Prostate gland (tissue), 2 donors: ENCODE data around the gene VRK1. TPM values are rescaled to one million over a fixed set of nuclear protein-coding genes. Genes with fewer than 3 reads are reported as not detected.
A peak's percentile ranks its signal among the peaks of the same experiment; 100 is the strongest.

Experiments used
- DNase-seq: peaks from one replicate; pipeline ENCODE4 v3.0.0-alpha.2; 2019; ENCODE audit warnings: low spot score
- H3K27ac ChIP-seq, 2 donors: fragments of 200-600 bp; sonication (generic); 2 replicates each; pipeline ENCODE4 v1.5.1; 2017 to 2019
- H3K27me3 ChIP-seq: fragments of 200-600 bp; sonication (generic); replicated peaks from 2 replicates; pipeline ENCODE4 v1.5.1; 2019; ENCODE audit not compliant: insufficient read depth
- H3K36me3 ChIP-seq, 2 donors: fragments of 200-600 bp; sonication (generic); 1 replicate in 1 of 2; 2 replicates in 1 of 2; pipeline versions ENCODE4 v1.5.1 to v1.8.1; 2017 to 2019
- H3K4me1 ChIP-seq: fragments of 200-600 bp; sonication (generic); replicated peaks from 2 replicates; pipeline ENCODE4 v1.5.1; 2019
- H3K4me3 ChIP-seq, 2 donors: fragments of 200-600 bp; sonication (generic); 2 replicates each; pipeline ENCODE4 v1.5.1; 2017 to 2019
- H3K9me3 ChIP-seq: fragments of 200-600 bp; sonication (generic); 2 replicates; pipeline ENCODE4 v1.5.1; 2017
- POLR2A ChIP-seq: fragments of 450-650 bp; IDR thresholded peaks from one replicate; pipeline ENCODE4 v1.6.1; 2016; ENCODE audit warnings: antibody characterized with exemption, mild to moderate bottlenecking
- POLR2AphosphoS5 ChIP-seq: sonication (generic); formaldehyde crosslinking; IDR thresholded peaks from one replicate; pipeline ENCODE4 v1.6.1; 2017; ENCODE audit warnings: antibody characterized with exemption
- WGBS: methylation state at CpG from one replicate; pipeline ENCODE4 v1.1.5; 2018; 5-methylcytosine and 5-hydroxymethylcytosine counted together
- intact Hi-C: fragments of 100-400 bp; cut with DNase I; formaldehyde crosslinking; loops from one replicate; pipeline ENCODE4 v1.14.2; 2022
- total RNA-seq, 2 donors: library from RNA; depleted of rRNA; stranded (reverse); fragments of >200 nt; gene quantifications; one replicate each; pipeline ENCODE4 v1.1.0, GENCODE V29; 2016
- TF ChIP-seq, protein P1 (sequence below), 4 experiments: fragments of 200-600 bp in 2 of 4; fragments of 450-650 bp in 2 of 4; sonication (generic) in 2 of 4; IDR thresholded peaks; 1 replicate in 3 of 4; 2 replicates in 1 of 4; pipeline ENCODE4 v1.5.1; 2016 to 2019; ENCODE audit warnings: antibody characterized with exemption in 4 of 4, mild to moderate bottlenecking in 2 of 4, moderate library complexity in 2 of 4

VRK1 gene
- total RNA-seq, 2 donors from 2014 or later = 11.4 to 20.3 TPM

DNA sequence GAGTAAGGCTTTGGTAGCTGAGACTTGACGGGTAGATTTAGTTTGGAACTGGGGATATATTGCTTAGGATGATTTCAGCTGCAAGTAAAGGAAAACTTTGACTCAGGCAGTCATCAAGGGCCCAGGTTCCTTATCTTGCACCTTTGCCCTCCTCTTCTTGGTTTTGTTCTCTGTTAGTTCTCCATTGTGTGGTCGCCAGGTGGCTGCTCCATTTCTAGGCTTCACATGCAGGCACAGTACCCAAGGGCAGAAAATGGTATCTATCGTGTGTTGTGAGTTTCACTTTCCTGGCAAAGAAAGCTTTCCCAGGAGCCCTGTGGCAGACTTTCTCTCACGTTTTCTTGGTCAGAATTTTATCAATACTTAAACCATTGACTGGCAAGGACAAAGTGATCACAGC is 50.8 kb downstream of the VRK1 start:
- H3K27me3 ChIP-seq = no peaks in the 10 kb centered on the region
- no peaks in the 10 kb centered on the region for H3K4me1 ChIP-seq
- no peaks in the 10 kb centered on the region for H3K36me3 ChIP-seq
- no peak for DNase-seq
- intact Hi-C loops = no loop called here
- no peaks in the 10 kb centered on the region for H3K9me3 ChIP-seq
- no peak overlapping the region for H3K27ac ChIP-seq
- TF ChIP-seq POLR2A = no peak
- 96% methylated on average over 4 of the region's 4 CpGs for WGBS
- no peak overlapping the region for H3K4me3 ChIP-seq

DNA sequence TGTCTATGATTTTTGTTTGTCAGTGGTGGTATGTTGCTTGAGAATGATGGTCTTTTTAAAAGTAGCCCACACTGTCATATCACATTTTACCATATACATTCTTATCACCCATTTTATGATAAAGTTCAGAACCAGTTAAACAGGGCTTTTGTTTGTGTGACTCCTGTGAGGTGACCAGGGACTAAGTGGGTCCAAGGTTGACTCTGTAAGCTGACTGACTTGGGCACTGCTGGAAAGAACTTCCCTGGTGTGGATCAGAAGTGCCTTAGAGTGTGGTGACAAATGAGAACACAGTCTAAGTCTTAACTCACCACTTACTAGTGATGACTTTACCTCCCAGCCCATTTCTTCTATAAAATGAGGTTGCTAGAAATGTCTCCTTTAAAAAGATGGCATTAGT is 52.6 kb downstream of the VRK1 start:
- H3K4me3 ChIP-seq = no peak overlapping the region
- intact Hi-C loops = no loop called here
- H3K4me1 ChIP-seq = no peaks in the 10 kb centered on the region
- no peaks in the 10 kb centered on the region for H3K27me3 ChIP-seq
- no peaks in the 10 kb centered on the region for H3K36me3 ChIP-seq
- H3K27ac ChIP-seq = no peak overlapping the region
- H3K9me3 ChIP-seq = no peaks in the 10 kb centered on the region
- no peak for DNase-seq
- TF ChIP-seq POLR2AphosphoS5 (no peak), POLR2A (no peak)
- TF ChIP-seq, protein P1, sequence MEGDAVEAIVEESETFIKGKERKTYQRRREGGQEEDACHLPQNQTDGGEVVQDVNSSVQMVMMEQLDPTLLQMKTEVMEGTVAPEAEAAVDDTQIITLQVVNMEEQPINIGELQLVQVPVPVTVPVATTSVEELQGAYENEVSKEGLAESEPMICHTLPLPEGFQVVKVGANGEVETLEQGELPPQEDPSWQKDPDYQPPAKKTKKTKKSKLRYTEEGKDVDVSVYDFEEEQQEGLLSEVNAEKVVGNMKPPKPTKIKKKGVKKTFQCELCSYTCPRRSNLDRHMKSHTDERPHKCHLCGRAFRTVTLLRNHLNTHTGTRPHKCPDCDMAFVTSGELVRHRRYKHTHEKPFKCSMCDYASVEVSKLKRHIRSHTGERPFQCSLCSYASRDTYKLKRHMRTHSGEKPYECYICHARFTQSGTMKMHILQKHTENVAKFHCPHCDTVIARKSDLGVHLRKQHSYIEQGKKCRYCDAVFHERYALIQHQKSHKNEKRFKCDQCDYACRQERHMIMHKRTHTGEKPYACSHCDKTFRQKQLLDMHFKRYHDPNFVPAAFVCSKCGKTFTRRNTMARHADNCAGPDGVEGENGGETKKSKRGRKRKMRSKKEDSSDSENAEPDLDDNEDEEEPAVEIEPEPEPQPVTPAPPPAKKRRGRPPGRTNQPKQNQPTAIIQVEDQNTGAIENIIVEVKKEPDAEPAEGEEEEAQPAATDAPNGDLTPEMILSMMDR (IDR thresholded peaks at IDR 0.05) = no peak

DNA sequence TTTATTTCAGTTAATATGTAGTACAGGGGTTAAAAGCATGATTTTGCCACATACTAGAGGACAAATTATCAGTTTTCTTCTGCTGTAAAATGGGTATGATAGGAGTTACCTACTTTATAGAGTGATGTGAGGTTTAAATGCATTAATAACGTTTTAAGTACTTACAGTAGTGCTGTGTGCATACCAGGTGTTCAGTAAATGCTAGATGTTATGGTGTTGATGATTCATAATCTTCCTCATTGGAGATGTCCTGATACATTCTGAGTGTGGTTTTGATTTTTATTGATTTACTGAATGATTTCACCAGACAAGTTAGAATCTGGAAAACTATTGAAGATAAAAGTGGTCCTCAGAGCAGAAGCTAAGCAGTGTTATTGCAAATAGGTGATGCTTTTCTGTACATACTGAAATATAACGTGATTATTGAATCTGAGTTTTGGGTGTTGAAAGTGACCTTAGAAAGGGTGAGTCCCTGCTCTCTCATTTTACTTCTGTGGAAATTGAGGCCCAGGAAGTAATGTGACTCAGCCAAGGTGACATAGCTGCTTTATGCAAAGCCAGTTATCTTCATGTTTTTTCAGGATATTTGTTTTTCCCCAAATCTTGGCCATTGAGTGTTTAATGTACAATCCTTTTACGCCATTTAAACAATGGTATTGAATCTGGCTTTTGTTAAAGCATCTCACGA is 54.7 kb downstream of the VRK1 start:
- DNase-seq = no peak
- no peaks in the 10 kb centered on the region for H3K9me3 ChIP-seq
- H3K27ac ChIP-seq = no peak overlapping the region
- H3K4me1 ChIP-seq = no peaks in the 10 kb centered on the region
- H3K36me3 ChIP-seq = no peaks in the 10 kb centered on the region
- TF ChIP-seq, protein P1 (IDR thresholded peaks at IDR 0.05) = no peak
- TF ChIP-seq POLR2A = no peak
- no peak overlapping the region for H3K4me3 ChIP-seq
- H3K27me3 ChIP-seq = no peaks in the 10 kb centered on the region
- WGBS = 94% methylated on average over 4 of the region's 4 CpGs
- intact Hi-C loops = no loop called here

DNA sequence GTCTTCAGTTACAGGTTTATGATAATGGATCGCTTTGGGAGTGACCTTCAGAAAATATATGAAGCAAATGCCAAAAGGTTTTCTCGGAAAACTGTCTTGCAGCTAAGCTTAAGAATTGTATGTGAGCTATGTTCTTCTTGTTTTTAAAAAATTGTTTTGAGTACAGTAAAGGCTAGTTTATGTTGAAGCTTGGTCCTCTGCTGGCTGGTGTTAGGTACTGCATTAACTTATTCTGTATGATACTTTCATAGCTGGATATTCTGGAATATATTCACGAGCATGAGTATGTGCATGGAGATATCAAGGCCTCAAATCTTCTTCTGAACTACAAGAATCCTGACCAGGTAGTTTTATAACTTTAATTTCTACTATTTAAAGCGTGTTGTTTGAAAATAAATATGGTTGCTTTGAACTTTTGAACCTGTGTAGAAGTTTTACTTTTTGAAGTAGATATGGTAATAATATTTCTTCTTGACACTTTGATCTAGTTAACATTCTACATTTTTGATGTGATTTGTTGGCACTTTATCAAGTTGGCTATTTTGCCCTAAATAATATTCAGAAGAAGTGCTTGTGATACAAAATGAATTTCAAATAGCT is 55.7 kb downstream of the VRK1 start:
- TF ChIP-seq, protein P1 (IDR thresholded peaks at IDR 0.05) = peak in 3 of 4 experiments; percentile 23 to 59 (median 51)
- TF ChIP-seq POLR2AphosphoS5 = no peak
- H3K4me1 ChIP-seq = no peaks in the 10 kb centered on the region
- no peak for DNase-seq
- intact Hi-C loops = no loop called here
- H3K36me3 ChIP-seq = no peaks in the 10 kb centered on the region
- no peak overlapping the region for H3K4me3 ChIP-seq
- 55% methylated on average over 4 of the region's 4 CpGs for WGBS
- H3K9me3 ChIP-seq = no peaks in the 10 kb centered on the region
- no peak overlapping the region for H3K27ac ChIP-seq
- no peaks in the 10 kb centered on the region for H3K27me3 ChIP-seq

DNA sequence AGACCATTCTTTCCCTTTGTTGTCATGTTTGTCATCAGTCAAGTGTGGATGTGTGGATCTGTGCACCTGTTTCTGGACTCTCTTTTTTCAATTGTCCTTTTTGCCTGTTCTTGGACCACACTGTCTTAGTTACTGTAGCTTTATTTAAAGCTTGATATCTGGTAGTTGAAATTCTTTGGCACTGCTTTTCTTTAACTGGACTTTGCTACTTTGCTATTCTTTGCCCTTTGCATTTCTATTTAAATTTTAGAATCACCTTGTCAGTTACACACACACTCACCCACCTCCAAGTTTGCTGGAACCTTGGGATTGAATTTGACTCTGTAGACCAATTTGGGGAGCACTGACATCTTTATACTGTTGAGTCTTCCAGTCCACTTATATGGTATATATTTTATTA is 61.5 kb downstream of the VRK1 start:
- TF ChIP-seq, protein P1 (IDR thresholded peaks at IDR 0.05) = no peak
- TF ChIP-seq POLR2A (no peak), POLR2AphosphoS5 (no peak)
- intact Hi-C loops = no loop called here
- no peaks in the 10 kb centered on the region for H3K9me3 ChIP-seq
- H3K36me3 ChIP-seq = no peaks in the 10 kb centered on the region
- H3K4me3 ChIP-seq = no peak overlapping the region
- no peak for DNase-seq
- H3K4me1 ChIP-seq = no peaks in the 10 kb centered on the region
- H3K27ac ChIP-seq = no peak overlapping the region
- H3K27me3 ChIP-seq = no peaks in the 10 kb centered on the region
